ENCODE data around the gene VPS39.

The VPS39 gene

DNA sequence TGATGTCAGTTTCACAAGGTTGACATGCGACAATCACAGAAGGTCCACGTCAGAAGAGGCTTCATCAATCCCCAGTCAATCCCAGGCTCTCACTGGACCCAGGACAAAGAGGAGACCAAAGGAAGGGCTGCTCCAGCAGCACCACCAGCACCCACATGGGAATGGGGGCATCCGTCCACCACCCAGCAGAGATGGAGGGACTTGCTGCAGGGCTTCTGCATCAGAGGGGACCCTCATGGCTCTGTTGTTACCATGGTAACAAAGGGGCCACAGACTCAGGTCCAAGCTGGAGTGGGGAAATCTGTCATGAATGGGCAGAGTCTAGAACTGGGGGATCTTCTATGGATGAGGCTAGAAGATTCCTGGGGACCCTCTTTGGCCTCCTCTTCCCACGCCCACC is 64.7 kb downstream of the VPS39 start:
- DNase-seq: no peak

DNA sequence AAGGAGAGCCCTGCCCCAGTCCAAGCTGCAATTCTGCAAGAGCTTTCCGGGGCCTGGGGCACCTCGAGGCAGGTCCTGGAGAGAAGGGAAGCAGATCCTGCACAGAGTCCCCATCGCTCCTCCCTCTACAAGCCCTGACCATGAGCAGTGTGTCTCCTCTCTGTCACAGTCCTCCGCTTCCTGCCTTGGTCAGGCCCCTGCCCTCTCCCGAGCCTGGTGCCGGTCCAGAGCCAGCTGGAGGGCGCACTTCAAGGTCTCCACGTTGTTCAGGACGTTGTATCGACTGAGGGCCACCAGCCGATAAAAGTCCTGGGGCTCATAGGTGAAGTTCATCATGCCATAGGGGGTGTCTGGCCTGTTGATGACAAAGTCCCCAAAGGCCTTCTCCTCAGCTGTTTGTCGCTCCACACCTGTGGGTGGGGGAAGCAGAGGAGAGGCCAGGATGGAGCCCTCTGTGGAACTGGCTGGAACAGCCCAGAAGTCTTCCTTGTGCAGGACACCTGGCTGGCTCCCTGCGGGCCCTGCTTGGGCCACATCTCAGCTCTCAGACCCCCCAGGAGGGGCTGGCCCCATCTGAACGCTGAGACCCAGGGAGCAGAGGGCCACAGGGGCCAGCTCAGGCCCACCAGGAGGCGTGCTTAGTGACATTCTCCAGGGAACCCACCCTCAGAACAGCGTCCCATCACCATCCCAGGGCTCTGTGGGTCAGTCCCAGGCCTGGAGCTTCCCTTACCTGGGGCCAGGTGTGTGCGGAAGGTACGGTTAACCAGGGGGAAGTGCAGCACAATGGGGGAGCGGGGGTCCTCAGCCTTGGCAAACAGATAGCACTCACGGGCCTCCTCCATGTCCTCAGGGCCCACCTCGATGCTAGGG is 66.1 kb downstream of the VPS39 start:
- no peak for DNase-seq

DNA sequence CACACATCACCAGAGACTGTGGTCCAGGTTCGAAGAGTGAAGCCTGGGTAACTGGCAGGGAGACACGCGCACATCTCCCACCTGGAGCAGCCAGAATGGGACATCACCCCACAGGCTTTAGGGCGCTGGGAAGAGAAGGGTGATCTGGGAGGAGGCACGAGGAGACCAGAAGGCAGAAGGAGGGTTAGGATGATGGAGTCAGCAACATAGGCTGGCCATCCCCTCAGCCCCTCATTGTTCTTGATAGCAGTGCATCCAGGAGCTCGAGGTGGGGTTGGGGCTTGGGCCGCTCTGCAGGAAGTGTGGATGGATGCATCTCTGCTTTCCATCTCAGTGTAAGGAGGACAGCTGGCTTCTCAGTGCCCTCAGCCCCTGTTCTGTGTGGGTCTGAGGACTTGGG is 66.9 kb downstream of the VPS39 start:
- no peak for DNase-seq

DNA sequence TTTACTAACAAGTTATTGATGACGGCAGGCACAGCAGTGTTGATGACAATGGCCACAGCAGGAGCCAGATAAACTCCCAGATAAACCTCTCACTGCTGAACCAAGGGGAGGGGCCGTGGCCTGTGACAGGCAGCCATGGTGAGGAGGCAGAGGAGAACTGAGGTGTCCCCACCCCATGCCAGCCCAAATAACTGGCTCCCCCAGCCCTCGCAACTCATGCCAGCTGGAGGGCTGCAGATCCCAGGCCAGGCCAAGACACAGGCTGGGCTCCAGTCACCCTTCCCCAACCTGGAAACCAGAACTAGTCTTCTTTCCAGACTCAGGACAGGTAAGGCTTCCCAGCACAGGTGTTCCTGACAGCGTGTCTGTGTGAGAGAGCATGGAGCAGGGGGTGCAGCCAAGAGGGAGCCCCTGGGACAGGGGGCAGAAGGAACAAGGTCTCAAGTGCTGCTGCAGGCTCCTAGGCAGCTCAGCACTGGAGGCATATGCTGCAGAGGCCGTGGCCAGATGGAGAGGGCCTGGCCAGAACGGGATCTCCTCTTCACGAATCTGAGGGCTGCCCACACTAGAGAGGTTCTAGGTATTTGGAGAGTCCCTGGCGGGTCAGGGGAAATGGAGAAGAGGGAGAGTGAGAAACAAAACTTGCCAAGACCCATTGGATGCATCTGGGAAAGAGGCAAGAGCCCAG is 67.6 kb downstream of the VPS39 start:
- DNase-seq: no peak

DNA sequence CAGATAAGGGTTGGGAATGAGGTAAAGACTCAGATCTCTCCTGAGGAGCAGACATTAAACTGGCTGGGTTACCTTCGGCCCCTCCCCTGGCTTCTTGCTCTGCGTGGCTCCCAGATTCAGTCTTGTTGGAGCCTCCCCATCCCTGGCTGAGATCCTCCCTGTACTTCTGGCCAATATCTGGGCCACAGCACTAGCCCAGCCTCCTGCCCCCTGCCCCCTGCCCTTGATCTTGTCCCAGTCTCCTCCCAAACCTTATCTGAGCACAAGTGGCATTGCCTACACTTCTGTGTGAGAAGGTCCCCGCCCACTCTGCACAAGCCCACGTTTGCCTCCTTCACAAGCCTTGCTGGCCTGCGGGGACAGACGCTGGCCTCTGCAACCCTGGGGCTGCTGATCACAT is 68.5 kb downstream of the VPS39 start:
- no peak for DNase-seq

DNA sequence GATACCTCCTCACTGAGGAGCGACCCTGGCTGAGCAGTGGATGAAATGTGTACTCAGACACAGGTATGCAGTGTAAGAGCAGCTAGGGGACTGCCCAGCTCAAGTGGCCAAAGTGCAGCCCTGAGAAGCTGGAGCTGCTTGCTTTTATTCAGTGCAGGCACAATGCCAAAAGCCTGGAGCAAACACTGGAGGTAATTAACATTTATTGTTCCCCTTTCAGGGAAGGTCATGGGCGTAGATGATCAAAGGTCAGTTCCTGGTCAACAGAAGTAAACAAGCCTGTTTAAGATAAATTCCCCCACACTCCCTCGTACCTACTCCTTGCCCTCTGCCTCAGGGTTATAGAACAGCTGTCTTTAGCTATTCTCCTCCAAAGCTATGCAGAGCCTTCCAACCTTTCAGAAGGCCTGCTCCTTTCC is 69.1 kb downstream of the VPS39 start:
- no peak for DNase-seq

DNA sequence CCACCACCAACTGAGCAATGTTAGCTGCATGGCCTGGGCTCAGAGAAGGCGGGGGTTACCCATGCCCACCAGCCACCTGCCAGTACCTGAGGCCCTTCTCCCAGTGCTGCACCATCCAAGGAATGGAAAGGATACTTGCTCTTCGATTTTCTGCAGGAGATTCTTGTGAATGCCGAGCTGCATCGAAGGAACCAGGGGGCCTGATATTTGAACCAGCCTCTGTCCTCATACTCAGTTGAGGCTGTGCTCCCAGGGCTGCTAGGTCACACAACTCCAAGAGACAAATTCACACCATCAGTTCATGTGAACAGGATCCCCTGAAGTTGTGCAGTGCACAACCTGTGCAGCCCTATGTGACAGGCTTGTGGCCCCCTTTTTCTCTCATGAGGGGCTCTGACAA is 69.7 kb downstream of the VPS39 start:
- no peak for DNase-seq

DNA sequence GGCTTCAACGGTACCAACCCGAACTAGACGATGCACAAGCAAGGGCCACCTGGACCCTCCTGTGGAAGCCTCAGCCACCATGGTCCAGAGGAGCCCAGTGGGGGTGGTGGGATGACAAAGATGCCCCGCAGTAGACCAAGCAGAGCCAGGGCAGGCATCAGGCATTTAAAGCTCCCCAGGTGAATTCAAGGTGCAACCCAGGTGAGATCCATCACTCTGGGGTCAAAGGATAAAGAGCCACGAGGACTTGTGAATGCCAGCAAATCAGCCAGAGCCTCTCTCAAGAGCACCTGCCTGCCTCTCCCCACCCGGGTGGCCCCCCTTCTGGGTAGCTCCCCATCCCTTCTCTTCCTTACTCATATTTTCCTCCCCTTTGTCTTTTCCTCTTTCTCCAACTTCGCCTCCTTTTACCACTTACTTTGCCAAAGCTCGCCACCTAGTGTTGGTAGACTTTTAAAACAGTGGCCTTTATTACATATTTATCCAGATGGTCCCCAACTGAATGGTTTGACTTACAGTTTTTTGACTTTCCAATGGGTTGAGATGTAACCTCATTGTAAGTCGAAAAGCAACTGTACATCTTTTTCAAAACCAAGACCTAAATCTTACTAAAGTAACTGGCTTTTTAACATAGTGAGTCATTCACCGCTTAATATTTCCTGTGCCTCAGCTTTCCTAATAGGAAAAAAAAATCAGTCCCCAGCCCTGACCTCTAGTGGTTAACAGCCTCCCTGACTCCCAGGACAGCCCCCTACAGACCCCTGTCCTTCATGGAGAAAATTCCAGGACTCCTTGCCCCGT is 70.4 kb downstream of the VPS39 start:
- DNase-seq: peak; percentile 75 to 81

DNA sequence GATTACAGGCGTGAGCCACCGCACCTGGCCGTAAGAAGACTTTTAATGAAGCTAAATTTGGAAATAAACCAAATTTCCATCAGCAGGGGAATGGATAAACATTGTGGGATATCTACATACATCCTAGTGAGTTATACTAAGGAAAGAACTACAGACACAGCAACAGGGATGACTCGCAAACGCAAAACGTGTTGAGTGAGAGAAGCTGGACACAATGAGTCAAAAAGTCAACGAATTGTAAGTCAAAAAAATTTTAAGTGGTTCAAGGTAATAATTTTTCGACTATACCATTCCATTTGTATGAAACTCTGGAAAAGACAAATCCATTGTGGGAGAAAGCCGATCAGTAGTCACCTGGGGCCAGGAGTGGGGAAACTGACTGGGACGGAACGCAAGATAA is 71.6 kb downstream of the VPS39 start:
- no peak for DNase-seq

DNA sequence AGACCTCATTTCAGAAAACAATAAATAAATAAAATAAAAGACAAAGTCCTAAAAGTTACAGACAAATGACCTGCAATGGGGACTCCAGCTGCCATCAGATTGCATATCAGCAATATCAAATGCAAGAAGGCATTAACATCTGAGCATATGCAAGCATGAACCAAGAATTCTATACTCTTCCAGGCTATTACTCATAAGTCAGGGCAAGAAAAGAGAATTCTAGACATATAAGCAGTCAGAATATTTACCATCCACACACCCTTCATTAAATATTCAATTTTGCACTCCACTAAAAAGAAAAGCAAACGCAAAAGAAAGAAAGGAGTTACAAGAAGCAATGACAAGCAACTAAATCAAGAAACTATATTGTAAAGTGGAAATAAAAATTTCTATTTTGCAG is 72.8 kb downstream of the VPS39 start:
- DNase-seq: no peak

DNA sequence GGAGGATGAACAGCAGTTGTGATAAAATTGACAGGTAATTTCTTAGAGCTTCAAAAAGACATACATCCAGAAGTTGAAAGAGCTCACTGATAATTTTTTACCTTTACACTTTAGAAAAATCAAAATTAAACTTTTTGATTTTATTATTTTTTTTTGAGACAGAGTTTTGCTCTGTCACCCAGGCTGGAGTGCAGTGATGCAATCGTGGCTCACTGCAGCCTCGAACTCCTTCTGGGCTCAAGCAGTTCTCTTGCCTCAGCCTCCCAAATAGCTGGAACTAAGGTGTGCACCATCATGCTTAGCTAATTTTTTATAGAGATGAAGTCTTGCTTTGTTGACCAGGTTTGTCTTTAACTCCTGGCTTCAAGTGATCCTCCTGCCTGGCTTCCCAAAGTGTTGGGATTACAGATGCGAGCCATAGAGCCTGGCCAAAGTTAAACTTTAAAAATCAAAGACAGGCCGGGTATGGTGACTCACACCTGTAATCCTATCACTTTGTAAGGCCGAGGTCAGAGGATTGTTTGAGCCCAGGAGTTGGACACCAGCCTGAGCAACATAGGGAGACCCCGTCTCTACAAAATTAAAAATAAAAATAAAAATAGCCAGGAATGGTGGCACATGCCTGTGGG is 73.4 kb downstream of the VPS39 start:
- no peak for DNase-seq

DNA sequence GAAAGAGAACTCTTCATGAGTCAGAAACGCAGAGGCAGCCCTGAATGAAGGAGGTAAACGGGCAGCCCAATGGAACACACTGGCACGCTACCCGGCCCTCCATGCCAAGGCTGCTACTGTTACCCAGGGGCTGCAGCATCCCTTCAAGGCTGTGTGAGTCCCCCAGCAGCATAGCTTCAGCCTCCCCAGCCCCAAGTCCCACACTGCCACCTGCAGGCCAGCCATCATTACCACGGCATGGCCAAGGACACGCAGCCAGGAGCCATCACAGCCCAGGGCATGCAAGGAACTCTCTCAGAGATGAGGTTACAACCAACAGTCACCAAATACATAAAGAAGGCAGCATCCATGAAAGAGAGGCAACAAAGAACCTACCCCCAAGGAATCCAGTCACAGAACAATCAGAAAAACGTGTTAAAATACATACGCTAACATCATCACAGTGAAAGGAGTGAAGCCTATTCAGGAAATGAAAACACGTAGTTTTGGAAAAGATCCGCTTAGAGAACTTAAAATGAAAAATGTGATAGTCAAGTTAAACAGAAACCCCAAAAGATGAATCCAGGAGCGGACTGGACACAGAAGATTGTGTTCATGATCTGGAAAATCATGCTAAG is 74.1 kb downstream of the VPS39 start:
- peak; percentile 72 to 76 for DNase-seq

DNA sequence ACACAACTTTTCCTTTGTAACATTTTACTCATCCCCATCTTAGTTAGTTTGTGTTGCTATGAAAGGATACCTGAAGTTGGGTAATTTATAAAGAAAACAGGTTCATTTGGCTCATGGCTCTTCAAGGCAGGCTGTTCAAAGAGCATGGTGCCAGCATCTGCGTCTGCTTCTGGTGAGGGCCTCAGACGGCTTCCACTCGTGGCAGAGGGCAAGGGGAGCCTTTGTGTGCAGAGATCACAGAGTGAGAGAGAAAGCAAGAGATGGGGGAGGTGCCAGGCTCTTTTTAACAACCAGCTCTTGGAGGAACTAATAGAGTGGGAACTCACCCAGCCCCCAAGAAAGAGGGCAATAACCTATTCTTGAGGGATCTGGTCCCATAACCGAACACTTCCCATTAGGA is 74.7 kb downstream of the VPS39 start:
- no peak for DNase-seq

DNA sequence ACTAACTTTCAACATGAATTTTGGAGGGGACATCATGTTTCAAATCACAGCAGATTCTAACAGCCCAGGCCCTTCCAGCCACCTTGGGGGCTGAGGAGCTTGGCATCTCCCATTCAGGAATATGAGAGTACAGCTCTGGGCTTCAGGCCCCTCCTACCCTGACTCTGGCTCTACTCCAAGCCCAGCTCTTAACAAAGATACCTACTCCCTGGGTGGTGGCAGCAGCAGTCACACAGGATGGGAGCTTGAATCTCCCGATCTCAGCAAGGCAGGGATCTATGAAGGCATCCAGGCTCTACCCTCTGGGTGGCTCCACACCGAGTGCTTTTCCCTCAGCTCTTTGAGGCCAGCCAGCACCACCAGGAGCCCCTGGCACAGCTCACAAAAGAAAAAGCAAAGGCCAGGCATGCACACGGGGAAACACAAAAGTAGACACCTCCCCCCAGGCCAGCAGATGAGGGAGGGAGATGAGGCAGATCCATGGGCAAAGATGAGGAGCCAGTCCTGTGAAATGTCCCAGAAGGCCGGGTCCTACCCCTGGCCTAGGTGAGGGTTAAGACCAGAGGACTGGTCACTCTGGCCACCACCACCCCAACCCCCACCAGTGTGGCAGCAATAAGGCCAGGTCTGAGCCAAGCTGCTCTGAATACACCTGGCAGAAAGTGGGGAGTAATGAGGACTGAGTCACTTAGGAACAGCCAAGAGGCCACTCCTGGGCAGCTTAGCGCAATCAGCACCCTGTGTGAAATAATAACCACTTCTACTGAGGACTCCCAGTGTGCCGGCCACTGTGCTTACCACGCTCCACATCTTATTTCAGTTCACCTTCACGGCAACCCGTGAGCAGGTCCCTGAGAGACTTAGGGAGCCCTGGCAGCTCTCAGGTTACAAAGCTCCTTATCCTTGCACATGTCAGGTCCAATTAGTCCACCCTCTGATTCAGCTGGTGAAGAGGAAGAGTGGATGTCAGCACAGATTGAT is 76.0 kb downstream of the VPS39 start:
- peak; percentile 98 to 99 for DNase-seq

DNA sequence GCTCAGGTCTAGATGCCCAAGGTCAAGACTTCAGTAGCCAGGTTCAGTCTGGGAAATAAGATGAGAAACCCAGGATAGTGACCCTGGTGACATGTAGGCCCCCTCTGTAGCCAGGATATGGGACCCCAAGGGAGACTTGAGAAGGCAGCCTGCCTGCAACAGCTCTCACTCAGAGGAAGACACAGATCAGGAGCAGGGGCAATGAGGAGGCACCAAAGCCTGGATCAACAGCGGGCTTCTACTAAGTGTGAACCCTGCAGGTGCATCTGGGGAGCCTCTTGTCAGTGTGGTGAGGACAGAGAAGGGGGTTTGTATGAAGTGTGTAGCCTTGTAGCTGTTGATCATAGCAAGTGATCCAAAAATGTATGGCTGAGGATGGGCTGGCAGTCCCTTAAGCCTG is 77.1 kb downstream of the VPS39 start:
- DNase-seq: no peak

DNA sequence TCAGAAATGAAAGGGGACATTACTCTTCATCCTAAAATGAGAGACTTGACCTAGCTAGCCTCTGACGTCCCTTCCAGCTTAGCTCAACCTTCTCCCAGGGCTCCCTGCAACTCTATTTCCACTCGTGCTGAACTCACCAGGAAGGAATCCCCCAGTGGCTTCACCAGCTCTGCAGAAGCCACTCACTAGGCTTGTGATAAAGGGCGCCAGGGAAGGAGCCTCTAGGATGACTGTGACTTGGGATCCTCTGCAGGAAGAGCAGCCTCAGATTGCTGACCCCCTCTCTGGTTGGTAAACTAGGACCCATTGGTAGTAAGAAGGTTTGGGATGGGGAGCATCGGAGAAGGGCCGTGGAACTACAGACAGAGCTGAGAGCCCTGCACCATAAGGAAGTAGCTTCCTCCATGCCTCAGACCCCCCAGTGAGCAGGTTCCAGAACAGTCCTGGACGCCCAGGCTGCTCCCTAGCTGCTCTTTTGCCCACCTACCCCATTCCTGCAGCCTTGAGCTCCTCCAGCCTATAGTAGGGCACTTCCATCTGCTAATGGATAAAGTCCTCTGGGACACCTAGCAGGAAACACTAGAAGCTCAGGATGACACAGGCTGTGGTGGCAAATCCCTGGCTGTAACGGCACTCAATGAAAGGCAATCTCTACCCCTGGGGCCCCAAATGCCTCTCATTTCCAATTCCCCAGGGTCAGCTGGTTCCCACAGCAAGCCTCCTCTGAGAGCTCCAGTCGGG is 77.7 kb downstream of the VPS39 start:
- DNase-seq: peak; percentile 40 to 87

DNA sequence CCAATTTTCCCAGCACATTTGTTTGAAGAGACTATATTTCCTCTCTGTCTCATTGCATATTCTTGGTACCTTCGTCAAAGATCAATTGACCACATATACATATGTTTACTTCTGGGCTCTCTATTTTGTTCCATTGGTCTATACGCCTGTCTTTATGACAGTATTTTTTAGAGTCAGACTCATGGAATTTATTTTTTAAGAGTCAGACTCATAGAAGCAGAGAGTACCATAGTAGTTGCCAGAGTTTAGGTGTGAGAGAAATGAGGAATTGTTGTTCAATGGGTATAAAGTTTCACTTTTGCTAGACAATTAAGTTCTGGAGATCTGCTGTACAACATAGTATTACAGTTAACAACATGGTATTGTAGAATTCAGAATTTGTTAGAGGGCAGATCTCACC is 78.7 kb downstream of the VPS39 start:
- no peak for DNase-seq

DNA sequence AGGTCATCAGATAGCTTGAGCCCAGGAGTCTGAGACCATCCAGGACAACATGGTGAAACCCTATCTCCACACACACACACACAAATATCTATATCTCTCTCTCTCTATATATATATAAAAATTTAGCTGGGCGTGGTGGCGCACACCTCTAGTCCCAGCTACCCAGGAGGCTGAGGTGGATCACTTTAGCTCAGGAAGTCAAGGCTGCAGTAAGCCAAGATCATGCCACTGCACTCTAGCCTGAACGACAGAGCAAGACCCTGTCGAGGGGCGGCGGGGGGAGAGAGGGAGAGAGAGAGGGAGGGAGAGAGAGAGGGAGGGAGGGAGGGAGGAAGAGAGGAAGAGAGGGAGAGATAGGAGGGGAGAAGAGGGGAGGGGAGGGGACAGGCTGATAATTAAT is 79.6 kb downstream of the VPS39 start:
- DNase-seq: no peak

DNA sequence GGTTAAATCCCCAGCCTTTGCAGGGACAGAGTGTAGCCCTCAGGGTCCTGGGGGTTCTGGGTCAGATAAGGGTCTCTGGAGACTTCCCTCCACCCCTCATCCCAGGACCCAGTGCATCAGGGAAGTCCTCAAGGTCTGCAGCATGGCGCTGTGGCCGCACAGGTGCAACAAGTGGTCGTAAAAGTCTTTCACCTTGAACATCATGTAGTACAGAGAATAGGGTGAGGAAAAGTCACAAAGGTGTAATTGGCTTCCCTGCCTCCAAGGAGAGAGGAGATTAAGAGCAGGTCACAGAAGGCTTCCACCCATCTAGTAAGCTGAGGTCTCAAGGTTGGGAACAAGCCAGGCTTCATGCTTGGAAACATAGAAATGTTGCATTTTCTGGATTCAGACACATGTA is 84.6 kb downstream of the VPS39 start:
- no peak for DNase-seq

DNA sequence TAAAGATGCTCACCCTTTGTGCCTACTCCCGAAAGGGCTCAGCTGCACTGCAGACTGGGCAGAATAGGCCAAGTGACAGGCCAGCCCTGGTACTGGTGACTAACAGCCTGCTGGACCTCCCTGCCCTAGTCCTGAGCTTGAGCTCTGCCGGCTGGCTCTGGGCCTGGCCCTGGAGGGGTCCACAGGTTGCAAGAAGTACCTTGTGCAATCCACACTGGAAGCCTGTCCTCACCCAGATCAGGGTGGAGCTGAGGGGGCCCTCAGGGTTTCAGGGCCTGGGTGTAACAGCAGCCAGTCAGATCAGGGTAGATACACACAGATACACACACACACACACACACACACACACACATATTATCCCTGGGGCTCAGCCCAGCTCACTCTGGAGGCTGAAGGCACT is 86.4 kb downstream of the VPS39 start:
- no peak for DNase-seq

DNA sequence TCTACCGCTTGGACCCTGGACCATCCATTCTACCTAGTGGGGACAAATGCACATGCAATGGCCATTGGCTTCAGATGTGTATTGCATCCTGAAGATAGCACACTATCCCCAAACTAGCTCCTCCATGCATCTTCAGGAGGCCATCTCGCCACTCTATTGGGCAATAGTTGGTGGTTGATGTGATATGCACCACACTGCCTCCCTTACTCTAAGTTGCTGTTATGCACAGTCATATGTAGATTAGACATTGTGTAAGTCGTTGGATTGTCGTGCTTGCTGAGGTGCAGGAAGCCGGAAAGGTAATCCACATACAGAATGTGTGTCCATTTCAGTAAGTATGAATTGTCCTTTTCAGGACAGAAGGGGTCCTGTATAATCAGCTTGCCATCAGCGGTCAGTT is 87.1 kb downstream of the VPS39 start:
- no peak for DNase-seq
